ENCODE data around the gene ALKBH6. TPM values are rescaled to one million over a fixed set of nuclear protein-coding genes. Genes with fewer than 3 reads are reported as not detected.
A peak's percentile ranks its signal among the peaks of the same experiment; 100 is the strongest.

Gene ALKBH6
- total and polyA plus RNA-seq, 2 of the 13 experiments (the other 11 are each of a cell fraction or from before 2014, with no cell fraction given) = 13.7 to 18.1 TPM

GRCh38 chr19:36054733-36055686 lies 41.0 kb upstream of the ALKBH6 start, which contains the start of gene WDR62 (continued):
- no peak for TF ChIP-seq CREB1 (IDR thresholded peaks at IDR 0.05)
- TF ChIP-seq CREB1 (CRISPR knock-in tag; IDR thresholded peaks at IDR 0.05) = no peak; the same call in 1 of the 2 replicates
- no peak for TF ChIP-seq ZBTB1 (CRISPR knock-in tag; IDR thresholded peaks at IDR 0.05; ENCODE audit: borderline replicate concordance)
- TF ChIP-seq KLF12 (CRISPR knock-in tag; IDR thresholded peaks at IDR 0.05; ENCODE audit: borderline replicate concordance) = 0 out of 2 replicates have a peak, but pooled peaks have one; percentile 6
- no peak for TF ChIP-seq GPN1 (CRISPR knock-in tag; IDR thresholded peaks at IDR 0.05; ENCODE audit: borderline replicate concordance)
- TF ChIP-seq ZSCAN30 (CRISPR knock-in tag; IDR thresholded peaks at IDR 0.05) = no peak
- no peak for TF ChIP-seq ZNF776 (CRISPR knock-in tag; IDR thresholded peaks at IDR 0.05)
- no peak for TF ChIP-seq KAT8 (CRISPR knock-in tag; IDR thresholded peaks at IDR 0.05)
- no peak for TF ChIP-seq ATM (IDR thresholded peaks at IDR 0.05; ENCODE audit: borderline replicate concordance)
- TF ChIP-seq ZNF34 (CRISPR knock-in tag; IDR thresholded peaks at IDR 0.05; ENCODE audit: borderline replicate concordance) = no peak
- no peak for TF ChIP-seq ZFP36 (IDR thresholded peaks at IDR 0.05; ENCODE audit: borderline replicate concordance, low read depth, low read length, partially characterized antibody)
- TF ChIP-seq, protein P1, sequence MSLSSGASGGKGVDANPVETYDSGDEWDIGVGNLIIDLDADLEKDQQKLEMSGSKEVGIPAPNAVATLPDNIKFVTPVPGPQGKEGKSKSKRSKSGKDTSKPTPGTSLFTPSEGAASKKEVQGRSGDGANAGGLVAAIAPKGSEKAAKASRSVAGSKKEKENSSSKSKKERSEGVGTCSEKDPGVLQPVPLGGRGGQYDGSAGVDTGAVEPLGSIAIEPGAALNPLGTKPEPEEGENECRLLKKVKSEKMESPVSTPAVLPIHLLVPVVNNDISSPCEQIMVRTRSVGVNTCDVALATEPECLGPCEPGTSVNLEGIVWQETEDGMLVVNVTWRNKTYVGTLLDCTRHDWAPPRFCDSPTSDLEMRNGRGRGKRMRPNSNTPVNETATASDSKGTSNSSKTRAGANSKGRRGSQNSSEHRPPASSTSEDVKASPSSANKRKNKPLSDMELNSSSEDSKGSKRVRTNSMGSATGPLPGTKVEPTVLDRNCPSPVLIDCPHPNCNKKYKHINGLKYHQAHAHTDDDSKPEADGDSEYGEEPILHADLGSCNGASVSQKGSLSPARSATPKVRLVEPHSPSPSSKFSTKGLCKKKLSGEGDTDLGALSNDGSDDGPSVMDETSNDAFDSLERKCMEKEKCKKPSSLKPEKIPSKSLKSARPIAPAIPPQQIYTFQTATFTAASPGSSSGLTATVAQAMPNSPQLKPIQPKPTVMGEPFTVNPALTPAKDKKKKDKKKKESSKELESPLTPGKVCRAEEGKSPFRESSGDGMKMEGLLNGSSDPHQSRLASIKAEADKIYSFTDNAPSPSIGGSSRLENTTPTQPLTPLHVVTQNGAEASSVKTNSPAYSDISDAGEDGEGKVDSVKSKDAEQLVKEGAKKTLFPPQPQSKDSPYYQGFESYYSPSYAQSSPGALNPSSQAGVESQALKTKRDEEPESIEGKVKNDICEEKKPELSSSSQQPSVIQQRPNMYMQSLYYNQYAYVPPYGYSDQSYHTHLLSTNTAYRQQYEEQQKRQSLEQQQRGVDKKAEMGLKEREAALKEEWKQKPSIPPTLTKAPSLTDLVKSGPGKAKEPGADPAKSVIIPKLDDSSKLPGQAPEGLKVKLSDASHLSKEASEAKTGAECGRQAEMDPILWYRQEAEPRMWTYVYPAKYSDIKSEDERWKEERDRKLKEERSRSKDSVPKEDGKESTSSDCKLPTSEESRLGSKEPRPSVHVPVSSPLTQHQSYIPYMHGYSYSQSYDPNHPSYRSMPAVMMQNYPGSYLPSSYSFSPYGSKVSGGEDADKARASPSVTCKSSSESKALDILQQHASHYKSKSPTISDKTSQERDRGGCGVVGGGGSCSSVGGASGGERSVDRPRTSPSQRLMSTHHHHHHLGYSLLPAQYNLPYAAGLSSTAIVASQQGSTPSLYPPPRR (CRISPR knock-in tag; IDR thresholded peaks at IDR 0.05; ENCODE audit: borderline replicate concordance) = no peak
- TF ChIP-seq NRL (CRISPR knock-in tag; IDR thresholded peaks at IDR 0.05; ENCODE audit: borderline replicate concordance) = no peak
- TF ChIP-seq MAFK (conservative IDR thresholded peaks at IDR 0.05 in 1 of 2, IDR thresholded peaks at IDR 0.05 in 1 of 2; ENCODE audit: low read length in 2 of 2) = no peak
- TF ChIP-seq ZBTB37 (CRISPR knock-in tag; IDR thresholded peaks at IDR 0.05) = no peak
- TF ChIP-seq RNF2 (conservative IDR thresholded peaks at IDR 0.05; ENCODE audit: low read depth) = no peak
- no peak; the same call in 1 of the 2 replicates for TF ChIP-seq ZNF414 (CRISPR knock-in tag; IDR thresholded peaks at IDR 0.05)
- TF ChIP-seq ZNF614 (CRISPR knock-in tag; IDR thresholded peaks at IDR 0.05; ENCODE audit: borderline replicate concordance) = no peak
- no peak for TF ChIP-seq ZNF574 (CRISPR knock-in tag; IDR thresholded peaks at IDR 0.05)

Data from HepG2 (cell line).